K562 (cell line): Measurements from ENCODE around the gene PYCR2. TPM values are rescaled to one million over a fixed set of nuclear protein-coding genes. Genes with fewer than 3 reads are reported as not detected.

Experiments
- AFF1 ChIP-seq, 2 experiments: fragments of 450-650 bp; IDR thresholded peaks; 2 replicates each; pipeline ENCODE4 v1.6.1; 2018; ENCODE audit warnings: mild to moderate bottlenecking in 2 of 2, low read depth in 1 of 2; ENCODE audit not compliant: partially characterized antibody in 2 of 2
- BRF1 ChIP-seq: IDR thresholded peaks from 3 replicates; pipeline ENCODE4 v1.6.1; 2011; ENCODE audit warnings: borderline replicate concordance, mild to moderate bottlenecking; ENCODE audit not compliant: insufficient read length; ENCODE audit errors: extremely low read depth
- ILF3 ChIP-seq: fragments of 450-650 bp; IDR thresholded peaks from 2 replicates; pipeline ENCODE4 v1.6.1; 2018; ENCODE audit warnings: antibody characterized with exemption, mild to moderate bottlenecking, moderate library complexity, borderline replicate concordance
- MYBL2 ChIP-seq, 2 experiments: fragments of 450-650 bp in 1 of 2; sonication (generic) in 1 of 2; formaldehyde crosslinking in 1 of 2; IDR thresholded peaks; 2 replicates each; pipeline versions ENCODE4 v1.6.1 to v1.8.1; 2017 to 2022; ENCODE audit warnings: borderline replicate concordance in 1 of 2, inconsistent platforms in 1 of 2, low read depth in 1 of 2, mild to moderate bottlenecking in 1 of 2, missing genetic modification reagents in 1 of 2, moderate library complexity in 1 of 2
- MYC ChIP-seq, 2 experiments: fragments of 250-450 bp in 1 of 2; sonication (Bioruptor Pico) in 1 of 2; IDR thresholded peaks; 2 replicates each; pipeline versions ENCODE4 v1.5.1 to v1.6.1; 2012 to 2021; ENCODE audit warnings: low read depth in 2 of 2, borderline replicate concordance in 1 of 2, improper control_type of control experiment in 1 of 2, low read length in 1 of 2, mild to moderate bottlenecking in 1 of 2, moderate library complexity in 1 of 2
- NFRKB ChIP-seq: fragments of 450-650 bp; IDR thresholded peaks from 2 replicates; pipeline ENCODE4 v1.6.1; 2016; ENCODE audit warnings: low read depth
- PTTG1 ChIP-seq: fragments of 450-650 bp; IDR thresholded peaks from 2 replicates; pipeline ENCODE4 v1.6.1; 2016; ENCODE audit warnings: low read depth, mild to moderate bottlenecking, missing genetic modification characterization, missing compliant biosample characterization
- RHOXF2B ChIP-seq: fragments of 250-450 bp; sonication (Bioruptor Pico); conservative IDR thresholded peaks from 2 replicates; pipeline ENCODE4 v1.5.1; 2021
- TGIF2 ChIP-seq: sonication (generic); formaldehyde crosslinking; IDR thresholded peaks from 2 replicates; pipeline ENCODE4 v1.8.1; 2022; ENCODE audit warnings: mild to moderate bottlenecking, missing genetic modification reagents, moderate library complexity
- ZNF165 ChIP-seq: fragments of 250-450 bp; sonication (Bioruptor Pico); IDR thresholded peaks from 2 replicates; pipeline ENCODE4 v1.4.0; 2020; ENCODE audit warnings: borderline replicate concordance
- ZNF785 ChIP-seq: fragments of 250-450 bp; sonication (Bioruptor Pico); IDR thresholded peaks from 2 replicates; pipeline ENCODE4 v1.4.0; 2020; ENCODE audit warnings: mild to moderate bottlenecking
- polyA plus RNA-seq, 8 experiments: library from polyadenylated mRNA; depleted of rRNA in 4 of 8; stranded (reverse) in 5 of 8; unstranded in 3 of 8; fragments of >200 nt; fragmentation: Nextera tagmentation in 2 of 8; fragmentation: Illumina TruSeq in 1 of 8; extraction: Ambion mirVana in 2 of 8; extraction: Trizol in 1 of 8; gene quantifications; 2 replicates each; pipeline versions ENCODE4 v1.2.1 to v1.2.3, GENCODE V29; 2011 to 2014; ENCODE audit warnings: inconsistent platforms in 1 of 8, missing spikeins in 1 of 8
- total RNA-seq, 7 experiments: library from RNA; depleted of rRNA in 6 of 7; stranded (reverse); fragments of >200 nt in 6 of 7; fragmentation: Illumina TruSeq in 2 of 7; extraction: Trizol in 2 of 7; gene quantifications; 2 replicates each; pipeline versions ENCODE4 v1.2.1 to v1.2.3, GENCODE V29; 2011 to 2021; ENCODE audit warnings: low replicate concordance in 1 of 7
- TF ChIP-seq, protein P1 (sequence below): fragments of 250-450 bp; sonication (Bioruptor Pico); IDR thresholded peaks from 2 replicates; pipeline ENCODE4 v1.9.0; 2021; ENCODE audit warnings: mild to moderate bottlenecking, inconsistent platforms
- TF ChIP-seq, protein P2 (sequence below): fragments of 450-650 bp; formaldehyde crosslinking; IDR thresholded peaks from 2 replicates; pipeline ENCODE4 v1.4.0; 2020; ENCODE audit warnings: mild to moderate bottlenecking, moderate library complexity

PYCR2 gene
- total and polyA plus RNA-seq, 9 of the 15 experiments (the other 6 are each of a cell fraction or from before 2014, with no cell fraction given), result 5.5 to 219 (median 127) TPM

DNA sequence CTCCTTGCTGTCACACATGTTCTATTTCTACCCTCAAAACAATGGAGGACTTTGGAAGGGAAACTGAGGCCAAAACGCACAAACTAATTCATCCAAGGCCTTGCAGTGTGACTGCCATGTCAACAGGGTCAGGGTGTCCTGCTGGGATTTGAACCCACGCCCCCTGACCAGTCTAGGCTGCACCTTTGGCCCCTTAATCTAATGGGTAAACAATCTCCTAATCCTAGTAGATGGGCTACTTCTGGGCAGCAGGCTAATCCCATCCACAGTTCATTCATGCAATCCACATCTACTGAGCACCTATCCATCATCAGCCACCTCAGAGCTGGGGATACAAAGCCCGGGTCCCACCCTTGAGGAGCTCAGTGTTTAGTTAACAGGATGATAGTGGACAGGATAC, 34.0 kb upstream of the PYCR2 start (continued):
- TF ChIP-seq, protein P1, sequence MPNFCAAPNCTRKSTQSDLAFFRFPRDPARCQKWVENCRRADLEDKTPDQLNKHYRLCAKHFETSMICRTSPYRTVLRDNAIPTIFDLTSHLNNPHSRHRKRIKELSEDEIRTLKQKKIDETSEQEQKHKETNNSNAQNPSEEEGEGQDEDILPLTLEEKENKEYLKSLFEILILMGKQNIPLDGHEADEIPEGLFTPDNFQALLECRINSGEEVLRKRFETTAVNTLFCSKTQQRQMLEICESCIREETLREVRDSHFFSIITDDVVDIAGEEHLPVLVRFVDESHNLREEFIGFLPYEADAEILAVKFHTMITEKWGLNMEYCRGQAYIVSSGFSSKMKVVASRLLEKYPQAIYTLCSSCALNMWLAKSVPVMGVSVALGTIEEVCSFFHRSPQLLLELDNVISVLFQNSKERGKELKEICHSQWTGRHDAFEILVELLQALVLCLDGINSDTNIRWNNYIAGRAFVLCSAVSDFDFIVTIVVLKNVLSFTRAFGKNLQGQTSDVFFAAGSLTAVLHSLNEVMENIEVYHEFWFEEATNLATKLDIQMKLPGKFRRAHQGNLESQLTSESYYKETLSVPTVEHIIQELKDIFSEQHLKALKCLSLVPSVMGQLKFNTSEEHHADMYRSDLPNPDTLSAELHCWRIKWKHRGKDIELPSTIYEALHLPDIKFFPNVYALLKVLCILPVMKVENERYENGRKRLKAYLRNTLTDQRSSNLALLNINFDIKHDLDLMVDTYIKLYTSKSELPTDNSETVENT (CRISPR knock-in tag), result no peak
- TF ChIP-seq MYBL2 (IDR thresholded peaks at IDR 0.05; ENCODE audit: low read depth) (no peak), MYBL2 (CRISPR knock-in tag; IDR thresholded peaks at IDR 0.05; ENCODE audit: borderline replicate concordance) (no peak), NFRKB (no peak), ILF3 (no peak), ZNF785 (CRISPR knock-in tag) (no peak), TGIF2 (CRISPR knock-in tag) (no peak), AFF1 (IDR thresholded peaks at IDR 0.05; ENCODE audit: low read depth in 1 of 2, partially characterized antibody in 2 of 2) (no peak), BRF1 (no peak), ZNF165 (CRISPR knock-in tag) (no peak), RHOXF2B (CRISPR knock-in tag) (no peak), PTTG1 (no peak), MYC (IDR thresholded peaks at IDR 0.05; ENCODE audit: low read depth, low read length) (no peak), MYC (CRISPR knock-in tag; IDR thresholded peaks at IDR 0.05; ENCODE audit: borderline replicate concordance, low read depth) (no peak)
- TF ChIP-seq, protein P2, sequence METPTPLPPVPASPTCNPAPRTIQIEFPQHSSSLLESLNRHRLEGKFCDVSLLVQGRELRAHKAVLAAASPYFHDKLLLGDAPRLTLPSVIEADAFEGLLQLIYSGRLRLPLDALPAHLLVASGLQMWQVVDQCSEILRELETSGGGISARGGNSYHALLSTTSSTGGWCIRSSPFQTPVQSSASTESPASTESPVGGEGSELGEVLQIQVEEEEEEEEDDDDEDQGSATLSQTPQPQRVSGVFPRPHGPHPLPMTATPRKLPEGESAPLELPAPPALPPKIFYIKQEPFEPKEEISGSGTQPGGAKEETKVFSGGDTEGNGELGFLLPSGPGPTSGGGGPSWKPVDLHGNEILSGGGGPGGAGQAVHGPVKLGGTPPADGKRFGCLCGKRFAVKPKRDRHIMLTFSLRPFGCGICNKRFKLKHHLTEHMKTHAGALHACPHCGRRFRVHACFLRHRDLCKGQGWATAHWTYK, result no peak
- TF ChIP-seq, all 486 proteins: peak for 0
